Measurements from ENCODE around the gene RIPOR3.
"Not testable (repeated sequence)": the region's sequence is repeated elsewhere in the genome, so short reads cannot be mapped to it uniquely, and the experiment has no call there.

RIPOR3 gene

GRCh38 chr20:50630578-50631263, 60.6 kb downstream of the RIPOR3 start:
- no peak for DNase-seq

GRCh38 chr20:50629670-50630045, 61.7 kb downstream of the RIPOR3 start:
- DNase-seq = no peak

GRCh38 chr20:50628853-50629669, 62.3 kb downstream of the RIPOR3 start:
- DNase-seq = no peak

GRCh38 chr20:50628332-50628731, 63.0 kb downstream of the RIPOR3 start:
- no peak for DNase-seq

- DNase-seq = no peak
These were observed 63.6 kb downstream of the RIPOR3 start for GRCh38 chr20:50627747-50628146.

GRCh38 chr20:50625986-50626677, 65.2 kb downstream of the RIPOR3 start:
- no peak for DNase-seq

- DNase-seq = no peak
These were observed 66.9 kb downstream of the RIPOR3 start for GRCh38 chr20:50624351-50625016.

GRCh38 chr20:50621068-50621665, 70.2 kb downstream of the RIPOR3 start:
- DNase-seq = no peak

GRCh38 chr20:50620459-50620858, 70.9 kb downstream of the RIPOR3 start:
- DNase-seq = not testable (repeated sequence)

- DNase-seq = no peak
These were observed 72.8 kb downstream of the RIPOR3 start for GRCh38 chr20:50618537-50618936.

GRCh38 chr20:50617022-50617421, 74.3 kb downstream of the RIPOR3 start:
- DNase-seq = no peak

GRCh38 chr20:50615407-50615806, 75.9 kb downstream of the RIPOR3 start:
- no peak for DNase-seq

- DNase-seq = no peak
These were observed 77.7 kb downstream of the RIPOR3 start for GRCh38 chr20:50613438-50614169.

- DNase-seq = no peak
These were observed 80.1 kb downstream of the RIPOR3 start for GRCh38 chr20:50611128-50611810.

- DNase-seq = no peak
These were observed 81.1 kb downstream of the RIPOR3 start for GRCh38 chr20:50610212-50610718.

- no peak for DNase-seq
These were observed 81.8 kb downstream of the RIPOR3 start for GRCh38 chr20:50609438-50609989.

- DNase-seq = no peak
These were observed 82.6 kb downstream of the RIPOR3 start for GRCh38 chr20:50608750-50609104.

GRCh38 chr20:50607850-50608749, 83.2 kb downstream of the RIPOR3 start:
- DNase-seq = no peak

GRCh38 chr20:50607436-50607835, 83.9 kb downstream of the RIPOR3 start:
- no peak for DNase-seq

GRCh38 chr20:50605136-50605535, 86.2 kb downstream of the RIPOR3 start:
- no peak for DNase-seq

Data from activated effector memory CD4-positive, alpha-beta T cell treated with Interleukin-2 at 50 U/mL for 16 hours (primary cell).